HEK293 (cell line): ENCODE data around the gene THAP3.

Source experiments
- BCL11B ChIP-seq: fragments of 450-650 bp; formaldehyde crosslinking; IDR thresholded peaks from 2 replicates; pipeline ENCODE4 v1.5.1; 2016; ENCODE audit warnings: low read depth, missing biosample characterization, missing genetic modification characterization
- EGR2 ChIP-seq: fragments of 450-650 bp; formaldehyde crosslinking; IDR thresholded peaks from 2 replicates; pipeline ENCODE4 v1.5.1; 2016; ENCODE audit warnings: low read depth, missing biosample characterization, missing genetic modification characterization
- GFI1B ChIP-seq: fragments of 450-650 bp; formaldehyde crosslinking; IDR thresholded peaks from 2 replicates; pipeline ENCODE4 v1.5.1; 2016; ENCODE audit warnings: missing biosample characterization, missing genetic modification characterization
- GLI2 ChIP-seq: fragments of 450-650 bp; formaldehyde crosslinking; IDR thresholded peaks from 2 replicates; pipeline ENCODE4; 2017; ENCODE audit warnings: missing biosample characterization, missing genetic modification characterization, low read depth, borderline replicate concordance
- GLIS2 ChIP-seq: fragments of 450-650 bp; formaldehyde crosslinking; IDR thresholded peaks from 2 replicates; pipeline ENCODE4 v1.5.1; 2016; ENCODE audit warnings: missing biosample characterization, missing genetic modification characterization
- KLF10 ChIP-seq: fragments of 450-650 bp; IDR thresholded peaks from 2 replicates; pipeline ENCODE4 v1.5.1; 2018; ENCODE audit warnings: missing biosample characterization, mild to moderate bottlenecking, missing genetic modification characterization
- SP3 ChIP-seq: fragments of 450-650 bp; formaldehyde crosslinking; IDR thresholded peaks from 2 replicates; pipeline ENCODE4 v1.5.1; 2016; ENCODE audit warnings: missing biosample characterization, missing genetic modification characterization
- WT1 ChIP-seq: fragments of 450-650 bp; formaldehyde crosslinking; IDR thresholded peaks from 2 replicates; pipeline ENCODE4 v1.5.1; 2016; ENCODE audit warnings: missing biosample characterization, missing genetic modification characterization
- YY2 ChIP-seq: fragments of 450-650 bp; formaldehyde crosslinking; IDR thresholded peaks from 2 replicates; pipeline ENCODE4 v1.5.1; 2016; ENCODE audit warnings: missing biosample characterization, missing genetic modification characterization
- ZBTB1 ChIP-seq: fragments of 450-650 bp; formaldehyde crosslinking; IDR thresholded peaks from 2 replicates; pipeline ENCODE4 v1.5.1; 2016; ENCODE audit warnings: missing biosample characterization, missing genetic modification characterization
- ZNF112 ChIP-seq: fragments of 450-650 bp; formaldehyde crosslinking; IDR thresholded peaks from 2 replicates; pipeline ENCODE4 v1.5.0; 2017; ENCODE audit warnings: missing biosample characterization, missing genetic modification characterization
- ZNF155 ChIP-seq: fragments of 450-650 bp; formaldehyde crosslinking; IDR thresholded peaks from 2 replicates; pipeline ENCODE4 v1.5.1; 2016; ENCODE audit warnings: missing biosample characterization, missing genetic modification characterization
- ZNF184 ChIP-seq: fragments of 450-650 bp; IDR thresholded peaks from 2 replicates; pipeline ENCODE4 v1.5.1; 2018; ENCODE audit warnings: missing biosample characterization, mild to moderate bottlenecking, missing genetic modification characterization
- ZNF23 ChIP-seq: fragments of 450-650 bp; formaldehyde crosslinking; IDR thresholded peaks from 2 replicates; pipeline ENCODE4 v1.5.1; 2016; ENCODE audit warnings: missing biosample characterization, missing genetic modification characterization, borderline replicate concordance
- ZNF416 ChIP-seq: fragments of 450-650 bp; formaldehyde crosslinking; IDR thresholded peaks from 2 replicates; pipeline ENCODE4 v1.5.1; 2016; ENCODE audit warnings: missing biosample characterization, missing genetic modification characterization
- ZNF473 ChIP-seq: fragments of 450-650 bp; formaldehyde crosslinking; IDR thresholded peaks from 2 replicates; pipeline ENCODE4 v1.5.1; 2017; ENCODE audit warnings: missing biosample characterization, missing genetic modification characterization
- ZNF658 ChIP-seq: fragments of 450-650 bp; formaldehyde crosslinking; IDR thresholded peaks from 2 replicates; pipeline ENCODE4; 2016; ENCODE audit warnings: missing biosample characterization, missing genetic modification characterization
- ZNF664 ChIP-seq: fragments of 450-650 bp; formaldehyde crosslinking; IDR thresholded peaks from 2 replicates; pipeline ENCODE4 v1.5.1; 2016; ENCODE audit warnings: missing biosample characterization, missing genetic modification characterization
- ZNF670 ChIP-seq: fragments of 450-650 bp; formaldehyde crosslinking; IDR thresholded peaks from 2 replicates; pipeline ENCODE4 v1.5.1; 2016; ENCODE audit warnings: missing biosample characterization, missing genetic modification characterization, low read depth
- ZNF792 ChIP-seq: fragments of 450-650 bp; formaldehyde crosslinking; IDR thresholded peaks from 2 replicates; pipeline ENCODE4 v1.5.1; 2016; ENCODE audit warnings: missing biosample characterization, missing genetic modification characterization
- ZNF837 ChIP-seq: fragments of 450-650 bp; formaldehyde crosslinking; IDR thresholded peaks from 2 replicates; pipeline ENCODE4 v1.5.1; 2016; ENCODE audit warnings: missing biosample characterization, missing genetic modification characterization
- TF ChIP-seq, protein P1 (sequence below): fragments of 450-650 bp; formaldehyde crosslinking; IDR thresholded peaks from 2 replicates; pipeline ENCODE4 v1.5.1; 2016; ENCODE audit warnings: missing biosample characterization, missing genetic modification characterization, low read depth
- TF ChIP-seq, protein P2 (sequence below): fragments of 450-650 bp; formaldehyde crosslinking; IDR thresholded peaks from 2 replicates; pipeline ENCODE4 v1.5.1; 2016; ENCODE audit warnings: missing biosample characterization, missing genetic modification characterization, borderline replicate concordance
- TF ChIP-seq, protein P3 (sequence below): fragments of 450-650 bp; formaldehyde crosslinking; IDR thresholded peaks from 2 replicates; pipeline ENCODE4 v1.5.1; 2016; ENCODE audit warnings: missing biosample characterization, missing genetic modification characterization
- TF ChIP-seq, protein P4 (sequence below): fragments of 450-650 bp; formaldehyde crosslinking; IDR thresholded peaks from 2 replicates; pipeline ENCODE4 v1.5.1; 2016; ENCODE audit warnings: missing biosample characterization, missing genetic modification characterization
- TF ChIP-seq, protein P5 (sequence below): fragments of 450-650 bp; formaldehyde crosslinking; IDR thresholded peaks from 2 replicates; pipeline ENCODE4; 2016; ENCODE audit warnings: missing biosample characterization, missing genetic modification characterization
- TF ChIP-seq, protein P6 (sequence below): fragments of 450-650 bp; formaldehyde crosslinking; IDR thresholded peaks from 2 replicates; pipeline ENCODE4 v1.5.1; 2016; ENCODE audit warnings: missing biosample characterization, missing genetic modification characterization

The THAP3 gene

DNA sequence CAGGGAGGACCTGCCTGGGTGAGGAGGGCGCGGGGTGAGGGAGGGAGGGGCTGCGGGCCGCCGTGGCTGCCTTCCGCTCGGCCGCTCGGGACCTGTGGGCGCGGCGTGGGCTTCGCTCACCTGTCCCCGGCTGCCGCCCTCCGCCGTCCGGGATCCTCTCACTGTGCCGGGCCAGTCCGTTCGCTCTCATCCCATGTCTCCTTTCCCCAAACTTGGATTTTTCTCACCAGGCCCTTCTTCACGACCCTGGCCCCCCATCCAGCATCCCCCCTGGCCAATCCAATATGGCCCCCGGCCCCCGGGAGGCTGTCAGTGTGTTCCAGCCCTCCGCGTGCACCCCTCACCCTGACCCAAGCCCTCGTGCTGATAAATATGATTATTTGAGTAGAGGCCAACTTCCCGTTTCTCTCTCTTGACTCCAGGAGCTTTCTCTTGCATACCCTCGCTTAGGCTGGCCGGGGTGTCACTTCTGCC, 44.5 kb upstream of the THAP3 start (continued):
- TF ChIP-seq ZNF155 (tag by site-specific recombination): no peak
- no peak for TF ChIP-seq ZBTB1 (tag by site-specific recombination)
- TF ChIP-seq ZNF664 (tag by site-specific recombination): no peak
- TF ChIP-seq, protein P1, sequence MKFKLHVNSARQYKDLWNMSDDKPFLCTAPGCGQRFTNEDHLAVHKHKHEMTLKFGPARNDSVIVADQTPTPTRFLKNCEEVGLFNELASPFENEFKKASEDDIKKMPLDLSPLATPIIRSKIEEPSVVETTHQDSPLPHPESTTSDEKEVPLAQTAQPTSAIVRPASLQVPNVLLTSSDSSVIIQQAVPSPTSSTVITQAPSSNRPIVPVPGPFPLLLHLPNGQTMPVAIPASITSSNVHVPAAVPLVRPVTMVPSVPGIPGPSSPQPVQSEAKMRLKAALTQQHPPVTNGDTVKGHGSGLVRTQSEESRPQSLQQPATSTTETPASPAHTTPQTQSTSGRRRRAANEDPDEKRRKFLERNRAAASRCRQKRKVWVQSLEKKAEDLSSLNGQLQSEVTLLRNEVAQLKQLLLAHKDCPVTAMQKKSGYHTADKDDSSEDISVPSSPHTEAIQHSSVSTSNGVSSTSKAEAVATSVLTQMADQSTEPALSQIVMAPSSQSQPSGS (tag by site-specific recombination): no peak
- no peak for TF ChIP-seq ZNF837 (tag by site-specific recombination)
- TF ChIP-seq ZNF670: no peak
- TF ChIP-seq GFI1B (tag by site-specific recombination): no peak
- no peak for TF ChIP-seq GLI2 (tag by site-specific recombination)
- peak; percentile 84 for TF ChIP-seq EGR2 (tag by site-specific recombination)
- TF ChIP-seq, protein P2, sequence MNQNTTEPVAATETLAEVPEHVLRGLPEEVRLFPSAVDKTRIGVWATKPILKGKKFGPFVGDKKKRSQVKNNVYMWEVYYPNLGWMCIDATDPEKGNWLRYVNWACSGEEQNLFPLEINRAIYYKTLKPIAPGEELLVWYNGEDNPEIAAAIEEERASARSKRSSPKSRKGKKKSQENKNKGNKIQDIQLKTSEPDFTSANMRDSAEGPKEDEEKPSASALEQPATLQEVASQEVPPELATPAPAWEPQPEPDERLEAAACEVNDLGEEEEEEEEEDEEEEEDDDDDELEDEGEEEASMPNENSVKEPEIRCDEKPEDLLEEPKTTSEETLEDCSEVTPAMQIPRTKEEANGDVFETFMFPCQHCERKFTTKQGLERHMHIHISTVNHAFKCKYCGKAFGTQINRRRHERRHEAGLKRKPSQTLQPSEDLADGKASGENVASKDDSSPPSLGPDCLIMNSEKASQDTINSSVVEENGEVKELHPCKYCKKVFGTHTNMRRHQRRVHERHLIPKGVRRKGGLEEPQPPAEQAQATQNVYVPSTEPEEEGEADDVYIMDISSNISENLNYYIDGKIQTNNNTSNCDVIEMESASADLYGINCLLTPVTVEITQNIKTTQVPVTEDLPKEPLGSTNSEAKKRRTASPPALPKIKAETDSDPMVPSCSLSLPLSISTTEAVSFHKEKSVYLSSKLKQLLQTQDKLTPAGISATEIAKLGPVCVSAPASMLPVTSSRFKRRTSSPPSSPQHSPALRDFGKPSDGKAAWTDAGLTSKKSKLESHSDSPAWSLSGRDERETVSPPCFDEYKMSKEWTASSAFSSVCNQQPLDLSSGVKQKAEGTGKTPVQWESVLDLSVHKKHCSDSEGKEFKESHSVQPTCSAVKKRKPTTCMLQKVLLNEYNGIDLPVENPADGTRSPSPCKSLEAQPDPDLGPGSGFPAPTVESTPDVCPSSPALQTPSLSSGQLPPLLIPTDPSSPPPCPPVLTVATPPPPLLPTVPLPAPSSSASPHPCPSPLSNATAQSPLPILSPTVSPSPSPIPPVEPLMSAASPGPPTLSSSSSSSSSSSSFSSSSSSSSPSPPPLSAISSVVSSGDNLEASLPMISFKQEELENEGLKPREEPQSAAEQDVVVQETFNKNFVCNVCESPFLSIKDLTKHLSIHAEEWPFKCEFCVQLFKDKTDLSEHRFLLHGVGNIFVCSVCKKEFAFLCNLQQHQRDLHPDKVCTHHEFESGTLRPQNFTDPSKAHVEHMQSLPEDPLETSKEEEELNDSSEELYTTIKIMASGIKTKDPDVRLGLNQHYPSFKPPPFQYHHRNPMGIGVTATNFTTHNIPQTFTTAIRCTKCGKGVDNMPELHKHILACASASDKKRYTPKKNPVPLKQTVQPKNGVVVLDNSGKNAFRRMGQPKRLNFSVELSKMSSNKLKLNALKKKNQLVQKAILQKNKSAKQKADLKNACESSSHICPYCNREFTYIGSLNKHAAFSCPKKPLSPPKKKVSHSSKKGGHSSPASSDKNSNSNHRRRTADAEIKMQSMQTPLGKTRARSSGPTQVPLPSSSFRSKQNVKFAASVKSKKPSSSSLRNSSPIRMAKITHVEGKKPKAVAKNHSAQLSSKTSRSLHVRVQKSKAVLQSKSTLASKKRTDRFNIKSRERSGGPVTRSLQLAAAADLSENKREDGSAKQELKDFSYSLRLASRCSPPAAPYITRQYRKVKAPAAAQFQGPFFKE (tag by site-specific recombination): no peak
- TF ChIP-seq ZNF792 (tag by site-specific recombination): no peak
- TF ChIP-seq GLIS2 (tag by site-specific recombination): peak; percentile 78
- 0 out of 2 replicates have a peak, but pooled peaks have one; percentile 11 for TF ChIP-seq KLF10 (tag by site-specific recombination)
- TF ChIP-seq, protein P3, sequence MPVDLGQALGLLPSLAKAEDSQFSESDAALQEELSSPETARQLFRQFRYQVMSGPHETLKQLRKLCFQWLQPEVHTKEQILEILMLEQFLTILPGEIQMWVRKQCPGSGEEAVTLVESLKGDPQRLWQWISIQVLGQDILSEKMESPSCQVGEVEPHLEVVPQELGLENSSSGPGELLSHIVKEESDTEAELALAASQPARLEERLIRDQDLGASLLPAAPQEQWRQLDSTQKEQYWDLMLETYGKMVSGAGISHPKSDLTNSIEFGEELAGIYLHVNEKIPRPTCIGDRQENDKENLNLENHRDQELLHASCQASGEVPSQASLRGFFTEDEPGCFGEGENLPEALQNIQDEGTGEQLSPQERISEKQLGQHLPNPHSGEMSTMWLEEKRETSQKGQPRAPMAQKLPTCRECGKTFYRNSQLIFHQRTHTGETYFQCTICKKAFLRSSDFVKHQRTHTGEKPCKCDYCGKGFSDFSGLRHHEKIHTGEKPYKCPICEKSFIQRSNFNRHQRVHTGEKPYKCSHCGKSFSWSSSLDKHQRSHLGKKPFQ: no peak
- TF ChIP-seq, protein P4, sequence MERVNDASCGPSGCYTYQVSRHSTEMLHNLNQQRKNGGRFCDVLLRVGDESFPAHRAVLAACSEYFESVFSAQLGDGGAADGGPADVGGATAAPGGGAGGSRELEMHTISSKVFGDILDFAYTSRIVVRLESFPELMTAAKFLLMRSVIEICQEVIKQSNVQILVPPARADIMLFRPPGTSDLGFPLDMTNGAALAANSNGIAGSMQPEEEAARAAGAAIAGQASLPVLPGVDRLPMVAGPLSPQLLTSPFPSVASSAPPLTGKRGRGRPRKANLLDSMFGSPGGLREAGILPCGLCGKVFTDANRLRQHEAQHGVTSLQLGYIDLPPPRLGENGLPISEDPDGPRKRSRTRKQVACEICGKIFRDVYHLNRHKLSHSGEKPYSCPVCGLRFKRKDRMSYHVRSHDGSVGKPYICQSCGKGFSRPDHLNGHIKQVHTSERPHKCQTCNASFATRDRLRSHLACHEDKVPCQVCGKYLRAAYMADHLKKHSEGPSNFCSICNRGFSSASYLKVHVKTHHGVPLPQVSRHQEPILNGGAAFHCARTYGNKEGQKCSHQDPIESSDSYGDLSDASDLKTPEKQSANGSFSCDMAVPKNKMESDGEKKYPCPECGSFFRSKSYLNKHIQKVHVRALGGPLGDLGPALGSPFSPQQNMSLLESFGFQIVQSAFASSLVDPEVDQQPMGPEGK (tag by site-specific recombination): no peak; the same call in 1 of the 2 replicates
- no peak for TF ChIP-seq SP3
- no peak for TF ChIP-seq ZNF416 (tag by site-specific recombination)
- no peak for TF ChIP-seq YY2 (tag by site-specific recombination)
- TF ChIP-seq BCL11B: 0 out of 2 replicates have a peak, but pooled peaks have one; percentile 31
- TF ChIP-seq, protein P5, sequence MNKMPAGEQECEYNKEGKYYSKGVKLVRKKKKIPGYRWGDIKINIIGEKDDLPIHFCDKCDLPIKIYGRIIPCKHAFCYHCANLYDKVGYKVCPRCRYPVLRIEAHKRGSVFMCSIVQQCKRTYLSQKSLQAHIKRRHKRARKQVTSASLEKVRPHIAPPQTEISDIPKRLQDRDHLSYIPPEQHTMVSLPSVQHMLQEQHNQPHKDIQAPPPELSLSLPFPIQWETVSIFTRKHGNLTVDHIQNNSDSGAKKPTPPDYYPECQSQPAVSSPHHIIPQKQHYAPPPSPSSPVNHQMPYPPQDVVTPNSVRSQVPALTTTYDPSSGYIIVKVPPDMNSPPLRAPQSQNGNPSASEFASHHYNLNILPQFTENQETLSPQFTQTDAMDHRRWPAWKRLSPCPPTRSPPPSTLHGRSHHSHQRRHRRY: no peak
- no peak for TF ChIP-seq ZNF184 (tag by site-specific recombination)
- no peak for TF ChIP-seq ZNF658 (tag by site-specific recombination)
- no peak for TF ChIP-seq ZNF112 (tag by site-specific recombination)
- no peak for TF ChIP-seq ZNF473 (tag by site-specific recombination)
- no peak for TF ChIP-seq ZNF23
- TF ChIP-seq WT1 (tag by site-specific recombination): no peak
- TF ChIP-seq, protein P6, sequence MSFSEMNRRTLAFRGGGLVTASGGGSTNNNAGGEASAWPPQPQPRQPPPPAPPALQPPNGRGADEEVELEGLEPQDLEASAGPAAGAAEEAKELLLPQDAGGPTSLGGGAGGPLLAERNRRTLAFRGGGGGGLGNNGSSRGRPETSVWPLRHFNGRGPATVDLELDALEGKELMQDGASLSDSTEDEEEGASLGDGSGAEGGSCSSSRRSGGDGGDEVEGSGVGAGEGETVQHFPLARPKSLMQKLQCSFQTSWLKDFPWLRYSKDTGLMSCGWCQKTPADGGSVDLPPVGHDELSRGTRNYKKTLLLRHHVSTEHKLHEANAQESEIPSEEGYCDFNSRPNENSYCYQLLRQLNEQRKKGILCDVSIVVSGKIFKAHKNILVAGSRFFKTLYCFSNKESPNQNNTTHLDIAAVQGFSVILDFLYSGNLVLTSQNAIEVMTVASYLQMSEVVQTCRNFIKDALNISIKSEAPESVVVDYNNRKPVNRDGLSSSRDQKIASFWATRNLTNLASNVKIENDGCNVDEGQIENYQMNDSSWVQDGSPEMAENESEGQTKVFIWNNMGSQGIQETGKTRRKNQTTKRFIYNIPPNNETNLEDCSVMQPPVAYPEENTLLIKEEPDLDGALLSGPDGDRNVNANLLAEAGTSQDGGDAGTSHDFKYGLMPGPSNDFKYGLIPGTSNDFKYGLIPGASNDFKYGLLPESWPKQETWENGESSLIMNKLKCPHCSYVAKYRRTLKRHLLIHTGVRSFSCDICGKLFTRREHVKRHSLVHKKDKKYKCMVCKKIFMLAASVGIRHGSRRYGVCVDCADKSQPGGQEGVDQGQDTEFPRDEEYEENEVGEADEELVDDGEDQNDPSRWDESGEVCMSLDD (tag by site-specific recombination): peak; percentile 78
